HEK293T (cell line): ENCODE measurements around the gene NFKBIZ.

Experiments
- CTCF ChIA-PET: fragments of 350-600 bp; formaldehyde crosslinking; extraction: SDS; loops from one replicate; lab custom pipeline; 2021; ENCODE audit warnings: antibody characterized with exemption, inconsistent platforms; lab: Yijun Ruan, JAX
- POLR2A ChIA-PET: fragments of 350-600 bp; formaldehyde crosslinking; extraction: SDS; loops from one replicate; lab custom pipeline; 2020; ENCODE audit warnings: antibody characterized with exemption, inconsistent platforms; lab: Yijun Ruan, JAX
- DNase-seq: peaks from one replicate; pipeline ENCODE4 v3.0.0; 2012; ENCODE audit warnings: mixed read lengths; ENCODE audit errors: extremely low spot score
- ARNT ChIP-seq: fragments of 450-650 bp; IDR thresholded peaks from 2 replicates; pipeline ENCODE4 v1.6.1; 2017; ENCODE audit warnings: mild to moderate bottlenecking
- BHLHE40 ChIP-seq: fragments of 450-650 bp; IDR thresholded peaks from 2 replicates; pipeline ENCODE4 v1.6.1; 2016; ENCODE audit warnings: mild to moderate bottlenecking, moderate library complexity, borderline replicate concordance
- CTBP1 ChIP-seq: fragments of 450-650 bp; IDR thresholded peaks from 2 replicates; pipeline ENCODE4 v1.6.1; 2016; ENCODE audit warnings: borderline replicate concordance
- ELF4 ChIP-seq: fragments of 450-650 bp; IDR thresholded peaks from 2 replicates; pipeline ENCODE4 v1.6.1; 2017; ENCODE audit warnings: antibody characterized with exemption
- FOXA1 ChIP-seq: fragments of 450-650 bp; IDR thresholded peaks from 2 replicates; pipeline ENCODE4 v1.6.1; 2016; ENCODE audit warnings: mild to moderate bottlenecking
- FOXK2 ChIP-seq: fragments of 450-650 bp; IDR thresholded peaks from 2 replicates; pipeline ENCODE4 v1.6.1; 2016; ENCODE audit warnings: mild to moderate bottlenecking
- FOXM1 ChIP-seq: fragments of 450-650 bp; IDR thresholded peaks from 2 replicates; pipeline ENCODE4 v1.6.1; 2017; ENCODE audit warnings: mild to moderate bottlenecking, borderline replicate concordance
- HDGF ChIP-seq: fragments of 450-650 bp; IDR thresholded peaks from 2 replicates; pipeline ENCODE4 v1.6.1; 2017; ENCODE audit warnings: antibody characterized with exemption, borderline replicate concordance
- L3MBTL2 ChIP-seq: fragments of 450-650 bp; conservative IDR thresholded peaks from 2 replicates; pipeline ENCODE4 v1.6.1; 2016; ENCODE audit warnings: mild to moderate bottlenecking
- LEF1 ChIP-seq: fragments of 450-650 bp; IDR thresholded peaks from 2 replicates; pipeline ENCODE4 v1.6.1; 2017; ENCODE audit warnings: mild to moderate bottlenecking, borderline replicate concordance
- NFRKB ChIP-seq: fragments of 450-650 bp; IDR thresholded peaks from 2 replicates; pipeline ENCODE4 v1.6.1; 2016; ENCODE audit warnings: mild to moderate bottlenecking, moderate library complexity
- PKNOX1 ChIP-seq: fragments of 450-650 bp; IDR thresholded peaks from 2 replicates; pipeline ENCODE4 v1.6.1; 2016
- SP1 ChIP-seq: fragments of 450-650 bp; IDR thresholded peaks from 2 replicates; pipeline ENCODE4 v1.6.1; 2017
- SUZ12 ChIP-seq: fragments of 450-650 bp; IDR thresholded peaks from 2 replicates; pipeline ENCODE4 v1.6.1; 2016; ENCODE audit warnings: mild to moderate bottlenecking
- TARDBP ChIP-seq: fragments of 450-650 bp; IDR thresholded peaks from 2 replicates; pipeline ENCODE4 v1.6.1; 2016
- ZNF384 ChIP-seq: fragments of 450-650 bp; IDR thresholded peaks from 2 replicates; pipeline ENCODE4 v1.6.1; 2016

The NFKBIZ gene

GRCh38 chr3:101828691-101829436, 20.4 kb upstream of the NFKBIZ start:
- CTCF ChIA-PET = interaction anchor here (0.6 to 0.8 kb wide), 2 partner anchors 47 to 400 kb away, joined by 3 to 5 read pairs; no protein-coding TSS in a partner anchor
- TF ChIP-seq FOXM1 = no peak
- TF ChIP-seq ARNT = no peak
- TF ChIP-seq PKNOX1 = no peak
- no peak for TF ChIP-seq SP1
- no peak for TF ChIP-seq BHLHE40
- TF ChIP-seq NFRKB = no peak
- no peak for TF ChIP-seq CTBP1
- no peak for TF ChIP-seq FOXK2
- TF ChIP-seq LEF1 = no peak
- no peak for TF ChIP-seq ZNF384
- TF ChIP-seq TARDBP = no peak
- no peak for TF ChIP-seq FOXA1
- TF ChIP-seq SUZ12 = no peak
- TF ChIP-seq ELF4 = no peak
- no peak for TF ChIP-seq L3MBTL2
- TF ChIP-seq HDGF = no peak
- POLR2A ChIA-PET = interaction anchor here (1.0 kb wide), 1 partner anchor 19 kb away, joined by 4 read pairs; no protein-coding TSS in a partner anchor
- no peak for DNase-seq

- CTCF ChIA-PET = interaction anchor here (0.6 to 0.8 kb wide), 2 partner anchors 47 to 400 kb away, joined by 3 to 5 read pairs; no protein-coding TSS in a partner anchor
- POLR2A ChIA-PET = interaction anchor here (1.0 kb wide), 1 partner anchor 19 kb away, joined by 4 read pairs; no protein-coding TSS in a partner anchor
- TF ChIP-seq SP1 (no peak), ARNT (no peak), TARDBP (no peak), SUZ12 (no peak), NFRKB (no peak), BHLHE40 (no peak), HDGF (no peak), ZNF384 (no peak), FOXK2 (no peak), L3MBTL2 (no peak), CTBP1 (no peak), FOXM1 (no peak), PKNOX1 (no peak), ELF4 (no peak), FOXA1 (no peak), LEF1 (no peak)
- DNase-seq = no peak
These were observed 19.9 kb upstream of the NFKBIZ start for GRCh38 chr3:101829437-101829830.

GRCh38 chr3:101829874-101830273, 19.4 kb upstream of the NFKBIZ start:
- ChIA-PET CTCF (interaction anchor here (0.6 to 0.8 kb wide), 2 partner anchors 103 to 399 kb away, joined by 3 read pairs; no protein-coding TSS in a partner anchor), POLR2A (interaction anchor here (1.0 kb wide), 1 partner anchor 18 kb away, joined by 4 read pairs; no protein-coding TSS in a partner anchor)
- TF ChIP-seq HDGF = no peak
- no peak for TF ChIP-seq FOXK2
- TF ChIP-seq SUZ12 = no peak
- TF ChIP-seq NFRKB = no peak
- TF ChIP-seq L3MBTL2 = no peak
- no peak for TF ChIP-seq FOXA1
- TF ChIP-seq CTBP1 = no peak
- TF ChIP-seq BHLHE40 = no peak
- no peak for TF ChIP-seq ZNF384
- no peak for TF ChIP-seq ARNT
- no peak for TF ChIP-seq ELF4
- TF ChIP-seq SP1 = no peak
- no peak for TF ChIP-seq LEF1
- TF ChIP-seq TARDBP = no peak
- TF ChIP-seq FOXM1 = no peak
- TF ChIP-seq PKNOX1 = no peak
- DNase-seq = no peak

- no peak for DNase-seq
- ChIA-PET CTCF (no interaction called here), POLR2A (no interaction called here)
- TF ChIP-seq FOXM1 (no peak), L3MBTL2 (no peak), CTBP1 (no peak), NFRKB (no peak), ELF4 (no peak), TARDBP (no peak), ARNT (no peak), BHLHE40 (no peak), FOXA1 (no peak), LEF1 (no peak), FOXK2 (no peak), SP1 (no peak), ZNF384 (no peak), PKNOX1 (no peak), HDGF (no peak), SUZ12 (no peak)
These were observed 15.8 kb upstream of the NFKBIZ start for GRCh38 chr3:101833446-101833974.
